ENCODE measurements around the gene GALR1.
A peak's percentile ranks its signal among the peaks of the same experiment; 100 is the strongest.

Gene GALR1

DNA sequence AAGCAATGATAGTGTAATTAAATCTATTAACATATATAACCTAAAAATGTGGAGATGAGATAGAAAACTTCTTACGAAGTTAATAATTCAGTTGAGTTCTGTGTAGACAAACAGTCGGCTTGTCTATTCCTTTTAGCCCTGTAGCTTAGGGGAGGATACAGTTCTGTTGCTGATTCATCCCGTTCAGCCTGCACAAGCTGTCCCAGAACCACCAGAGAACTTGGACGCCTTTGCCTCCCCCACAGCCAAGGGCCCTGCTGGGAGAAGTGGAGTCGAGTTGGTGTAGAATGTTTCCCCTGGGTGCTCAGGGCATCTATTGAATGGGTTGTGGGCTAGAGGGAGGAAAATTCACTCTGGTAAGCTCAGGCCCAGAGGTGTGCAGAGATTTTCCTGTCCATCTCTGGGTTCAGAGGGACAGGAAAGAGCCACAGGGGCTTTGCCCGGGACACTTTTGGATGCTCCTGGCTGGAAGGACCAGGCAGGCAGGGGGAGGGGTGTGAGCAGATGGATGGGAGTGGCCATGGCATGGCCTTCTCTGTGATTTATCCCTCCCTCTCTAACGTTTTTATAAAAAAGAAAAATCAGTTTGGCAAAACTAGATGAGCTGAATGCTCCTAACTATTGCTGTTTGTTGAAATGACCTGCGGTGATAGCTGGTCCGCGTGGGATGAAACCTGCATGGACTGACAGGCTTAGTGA, 42.8 kb upstream of the GALR1 start:
- in situ Hi-C loops (cut with MboI; ENCODE audit: low pct_unique_long_range_greater_than_20kb, low sequenced_read_pairs, unreplicated experiment) = loop anchor here (25.0 kb wide), 1 partner anchor 195 kb away; no protein-coding TSS in a partner anchor
- DNase-seq (ENCODE audit: low spot score) = no peak
- TF ChIP-seq, protein P1, sequence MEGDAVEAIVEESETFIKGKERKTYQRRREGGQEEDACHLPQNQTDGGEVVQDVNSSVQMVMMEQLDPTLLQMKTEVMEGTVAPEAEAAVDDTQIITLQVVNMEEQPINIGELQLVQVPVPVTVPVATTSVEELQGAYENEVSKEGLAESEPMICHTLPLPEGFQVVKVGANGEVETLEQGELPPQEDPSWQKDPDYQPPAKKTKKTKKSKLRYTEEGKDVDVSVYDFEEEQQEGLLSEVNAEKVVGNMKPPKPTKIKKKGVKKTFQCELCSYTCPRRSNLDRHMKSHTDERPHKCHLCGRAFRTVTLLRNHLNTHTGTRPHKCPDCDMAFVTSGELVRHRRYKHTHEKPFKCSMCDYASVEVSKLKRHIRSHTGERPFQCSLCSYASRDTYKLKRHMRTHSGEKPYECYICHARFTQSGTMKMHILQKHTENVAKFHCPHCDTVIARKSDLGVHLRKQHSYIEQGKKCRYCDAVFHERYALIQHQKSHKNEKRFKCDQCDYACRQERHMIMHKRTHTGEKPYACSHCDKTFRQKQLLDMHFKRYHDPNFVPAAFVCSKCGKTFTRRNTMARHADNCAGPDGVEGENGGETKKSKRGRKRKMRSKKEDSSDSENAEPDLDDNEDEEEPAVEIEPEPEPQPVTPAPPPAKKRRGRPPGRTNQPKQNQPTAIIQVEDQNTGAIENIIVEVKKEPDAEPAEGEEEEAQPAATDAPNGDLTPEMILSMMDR (IDR thresholded peaks at IDR 0.05; ENCODE audit: extremely low read depth, insufficient read depth, missing control alignments) = no peak

DNA sequence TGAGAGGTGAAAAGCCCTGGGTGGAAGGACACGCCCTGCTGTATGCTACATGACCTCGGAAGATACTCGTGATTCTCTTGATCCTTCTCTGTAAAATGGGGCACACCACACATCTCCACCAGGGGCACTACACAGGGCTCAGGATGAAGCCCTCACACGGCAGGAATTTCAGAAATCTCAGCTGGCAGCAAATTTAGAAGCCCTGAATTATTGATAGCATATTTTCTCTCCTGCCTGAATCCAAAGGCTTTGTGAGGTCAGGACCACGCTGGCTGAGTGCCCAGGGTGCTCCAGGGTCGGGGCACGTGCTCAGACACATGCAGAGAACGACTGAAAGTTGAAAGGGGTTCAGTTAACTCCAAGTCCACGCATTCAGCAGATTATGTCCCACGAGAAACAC, 42.1 kb upstream of the GALR1 start:
- TF ChIP-seq, protein P1 (IDR thresholded peaks at IDR 0.05; ENCODE audit: extremely low read depth, insufficient read depth, missing control alignments) = peak; percentile 27
- no peak for DNase-seq (ENCODE audit: low spot score)
- in situ Hi-C loops (cut with MboI; ENCODE audit: low pct_unique_long_range_greater_than_20kb, low sequenced_read_pairs, unreplicated experiment) = loop anchor here (25.0 kb wide), 1 partner anchor 195 kb away; no protein-coding TSS in a partner anchor

DNA sequence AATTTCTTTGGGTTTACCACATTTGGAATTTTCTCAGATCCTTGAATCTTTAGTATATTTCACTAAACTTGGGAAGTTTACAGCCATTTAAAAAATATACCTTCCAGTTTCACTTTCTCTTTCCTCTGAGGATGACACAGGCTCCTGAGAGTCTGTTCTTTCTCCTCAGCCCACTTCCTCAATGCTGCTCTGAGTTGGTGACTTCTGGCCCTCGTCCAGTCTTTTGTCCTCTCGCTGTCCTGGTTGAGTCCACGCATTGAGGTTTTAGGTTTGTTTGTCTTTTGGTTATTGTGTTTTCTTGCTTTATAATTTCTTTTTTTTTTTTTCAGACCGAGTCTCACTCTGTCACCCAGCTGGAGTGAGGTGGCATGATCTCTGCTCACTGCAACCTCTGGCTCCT, 40.7 kb upstream of the GALR1 start:
- DNase-seq (ENCODE audit: low spot score) = peak; percentile 71
- TF ChIP-seq, protein P1 (IDR thresholded peaks at IDR 0.05; ENCODE audit: extremely low read depth, insufficient read depth, missing control alignments) = no peak
- in situ Hi-C loops (cut with MboI; ENCODE audit: low pct_unique_long_range_greater_than_20kb, low sequenced_read_pairs, unreplicated experiment) = loop anchor here (25.0 kb wide), 1 partner anchor 197 kb away; no protein-coding TSS in a partner anchor

DNA sequence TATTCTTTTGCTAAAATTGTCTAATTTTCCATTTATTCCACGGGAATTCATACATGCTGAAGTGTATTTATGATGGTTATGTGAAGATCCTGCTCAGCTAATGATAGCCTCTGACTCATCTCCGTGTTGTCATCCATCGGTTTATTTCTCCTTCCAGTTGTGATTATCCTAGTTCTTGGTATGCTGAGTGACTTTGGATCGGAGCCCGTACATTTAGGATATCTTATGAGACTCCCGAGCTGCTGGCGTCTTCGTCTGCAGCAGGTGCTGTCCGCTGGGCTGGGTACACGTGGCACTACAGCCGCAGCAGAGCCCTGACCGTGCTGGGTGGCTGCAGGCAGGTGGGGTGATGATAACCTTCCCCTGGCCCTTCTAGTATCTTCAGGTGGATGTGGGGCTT, 40.1 kb upstream of the GALR1 start:
- in situ Hi-C loops (cut with MboI; ENCODE audit: low pct_unique_long_range_greater_than_20kb, low sequenced_read_pairs, unreplicated experiment) = loop anchor here (25.0 kb wide), 1 partner anchor 197 kb away; no protein-coding TSS in a partner anchor
- no peak for DNase-seq (ENCODE audit: low spot score)
- TF ChIP-seq, protein P1 (IDR thresholded peaks at IDR 0.05; ENCODE audit: extremely low read depth, insufficient read depth, missing control alignments) = no peak

DNA sequence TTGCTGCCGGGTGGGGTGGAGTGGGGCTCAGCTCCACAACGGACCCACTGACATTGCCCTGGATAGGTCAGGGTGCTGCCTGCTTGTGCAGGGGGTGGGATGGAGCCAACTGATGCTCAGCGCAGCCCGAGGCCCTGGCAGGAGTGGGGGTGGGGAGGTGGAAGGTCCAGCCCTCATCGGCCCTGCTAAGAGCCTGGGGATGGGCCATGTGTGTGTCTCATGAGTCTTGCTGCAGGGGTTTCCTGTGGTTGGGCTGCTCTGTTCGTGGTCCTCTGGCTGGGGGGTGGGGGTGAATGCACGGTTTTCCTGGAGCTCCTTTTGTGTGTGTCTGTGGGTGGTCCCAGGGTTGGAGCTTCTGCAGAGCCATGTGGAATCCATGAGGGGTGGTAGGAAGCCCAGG, 39.4 kb upstream of the GALR1 start:
- in situ Hi-C loops (cut with MboI; ENCODE audit: low pct_unique_long_range_greater_than_20kb, low sequenced_read_pairs, unreplicated experiment) = loop anchor here (25.0 kb wide), 1 partner anchor 198 kb away; no protein-coding TSS in a partner anchor
- DNase-seq (ENCODE audit: low spot score) = no peak

DNA sequence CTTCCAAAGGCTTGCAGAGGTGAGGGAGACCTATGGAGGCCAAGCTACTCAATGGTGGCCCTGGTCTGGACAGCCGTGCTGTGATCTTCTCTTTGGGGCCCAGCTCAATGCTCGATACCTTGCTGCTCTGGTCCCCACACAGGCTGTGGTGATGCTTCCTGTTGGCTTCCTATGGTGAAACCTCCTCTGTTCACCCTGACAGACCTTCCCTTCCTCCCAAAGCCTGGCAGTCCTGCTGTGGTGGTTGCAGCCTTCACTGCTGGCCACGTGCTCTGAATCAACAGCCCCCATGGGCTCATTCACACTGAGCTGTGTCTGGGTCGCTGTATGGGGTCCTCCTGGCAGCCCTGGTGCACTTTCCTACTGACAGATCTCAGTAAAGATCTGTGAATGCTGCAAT, 31.0 kb upstream of the GALR1 start:
- TF ChIP-seq, protein P1 (IDR thresholded peaks at IDR 0.05; ENCODE audit: extremely low read depth, insufficient read depth, missing control alignments) = no peak
- DNase-seq (ENCODE audit: low spot score) = no peak
- in situ Hi-C loops (cut with MboI; ENCODE audit: low pct_unique_long_range_greater_than_20kb, low sequenced_read_pairs, unreplicated experiment) = loop anchor here (25.0 kb wide), 1 partner anchor 206 kb away; no protein-coding TSS in a partner anchor

More for the DNA sequence above, 39.4 kb upstream of the GALR1 start:
- TF ChIP-seq, protein P1 (IDR thresholded peaks at IDR 0.05; ENCODE audit: extremely low read depth, insufficient read depth, missing control alignments) = no peak
